ENCODE results near the gene MX2.
"Not testable (repeated sequence)": the region's sequence is repeated elsewhere in the genome, so short reads cannot be mapped to it uniquely, and the experiment has no call there.

The MX2 gene, protein sequence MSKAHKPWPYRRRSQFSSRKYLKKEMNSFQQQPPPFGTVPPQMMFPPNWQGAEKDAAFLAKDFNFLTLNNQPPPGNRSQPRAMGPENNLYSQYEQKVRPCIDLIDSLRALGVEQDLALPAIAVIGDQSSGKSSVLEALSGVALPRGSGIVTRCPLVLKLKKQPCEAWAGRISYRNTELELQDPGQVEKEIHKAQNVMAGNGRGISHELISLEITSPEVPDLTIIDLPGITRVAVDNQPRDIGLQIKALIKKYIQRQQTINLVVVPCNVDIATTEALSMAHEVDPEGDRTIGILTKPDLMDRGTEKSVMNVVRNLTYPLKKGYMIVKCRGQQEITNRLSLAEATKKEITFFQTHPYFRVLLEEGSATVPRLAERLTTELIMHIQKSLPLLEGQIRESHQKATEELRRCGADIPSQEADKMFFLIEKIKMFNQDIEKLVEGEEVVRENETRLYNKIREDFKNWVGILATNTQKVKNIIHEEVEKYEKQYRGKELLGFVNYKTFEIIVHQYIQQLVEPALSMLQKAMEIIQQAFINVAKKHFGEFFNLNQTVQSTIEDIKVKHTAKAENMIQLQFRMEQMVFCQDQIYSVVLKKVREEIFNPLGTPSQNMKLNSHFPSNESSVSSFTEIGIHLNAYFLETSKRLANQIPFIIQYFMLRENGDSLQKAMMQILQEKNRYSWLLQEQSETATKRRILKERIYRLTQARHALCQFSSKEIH

DNA sequence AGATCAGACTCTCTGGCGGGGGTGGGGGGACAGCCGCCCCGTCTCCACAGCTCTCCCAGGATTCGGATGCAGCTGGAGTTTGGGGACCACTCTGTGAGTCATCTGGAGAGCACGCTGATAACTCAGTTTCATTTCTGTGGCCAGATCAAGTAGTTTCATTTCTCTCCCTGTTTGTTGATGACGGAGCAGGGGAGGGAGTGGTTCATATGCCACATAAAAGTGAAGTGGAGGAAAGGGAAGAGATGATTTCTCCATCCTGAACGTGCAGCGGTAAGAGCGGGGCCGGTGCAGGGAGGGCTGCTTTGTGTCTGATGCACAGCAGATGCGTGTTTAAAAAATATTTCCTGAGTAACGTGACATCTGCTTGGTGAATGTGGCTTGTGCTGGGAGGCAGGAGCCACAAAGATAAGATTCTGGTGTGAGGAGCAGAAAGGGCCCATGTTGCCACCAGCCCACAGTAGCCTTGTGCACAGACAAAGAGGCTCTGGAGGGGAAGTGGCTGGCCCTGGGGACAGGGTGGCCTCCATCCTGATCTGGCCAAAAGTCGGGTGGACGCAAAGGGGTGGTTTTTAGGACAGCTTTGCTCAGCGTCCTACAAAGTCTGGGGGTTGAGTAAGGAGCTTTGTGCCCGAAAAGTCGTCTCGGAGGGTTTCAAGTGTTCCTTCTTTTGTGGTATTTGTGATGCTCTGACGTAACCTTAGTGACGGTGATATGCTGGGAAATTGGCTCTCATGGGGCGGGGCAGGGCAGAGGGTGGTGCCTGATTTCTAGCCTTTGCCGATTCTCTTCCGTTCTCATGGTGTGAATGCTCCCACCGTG lies at the start of gene MX2:
TSS of gene MX2 (plus strand) at position 242 of the 819 bp plus-strand sequence. CDS start 14,880 bp downstream, outside the sequence.
- no peak for DNase-seq

DNA sequence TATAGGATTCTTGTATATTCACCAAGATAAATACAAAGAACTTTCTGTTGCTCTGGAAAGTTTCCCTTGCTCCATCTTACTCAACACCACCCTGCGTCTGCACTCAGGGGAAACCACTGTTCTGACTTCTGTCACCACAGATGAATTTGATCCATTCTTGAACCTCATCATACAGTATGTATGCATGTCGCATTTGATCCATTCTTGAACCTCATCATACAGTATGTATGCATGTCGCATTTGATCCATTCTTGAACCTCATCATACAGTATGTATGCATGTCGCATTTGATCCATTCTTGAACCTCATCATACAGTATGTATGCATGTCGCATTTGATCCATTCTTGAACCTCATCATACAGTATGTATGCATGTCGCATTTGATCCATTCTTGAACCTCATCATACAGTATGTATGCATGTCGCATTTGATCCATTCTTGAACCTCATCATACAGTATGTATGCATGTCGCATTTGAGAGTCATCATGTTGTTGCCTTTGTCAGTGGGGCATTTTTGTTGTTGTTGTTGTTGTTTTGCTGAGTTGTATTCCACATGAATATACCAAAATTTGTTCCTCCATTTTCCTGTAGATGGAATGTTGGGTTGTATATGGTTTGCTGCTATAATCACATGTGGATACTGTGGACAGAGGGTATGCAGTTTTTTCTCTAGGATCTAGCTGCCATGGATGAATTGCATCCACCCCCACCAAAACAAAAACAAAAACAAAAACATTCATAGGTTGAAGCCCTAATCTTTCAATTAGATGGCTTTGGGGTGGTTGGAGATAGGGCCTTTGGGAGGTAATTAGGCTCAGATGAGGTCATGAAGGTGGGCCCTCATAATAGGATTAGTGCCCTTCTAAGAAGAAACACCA lies 48.3 kb upstream of the MX2 start:
- DNase-seq: not testable (repeated sequence)

DNA sequence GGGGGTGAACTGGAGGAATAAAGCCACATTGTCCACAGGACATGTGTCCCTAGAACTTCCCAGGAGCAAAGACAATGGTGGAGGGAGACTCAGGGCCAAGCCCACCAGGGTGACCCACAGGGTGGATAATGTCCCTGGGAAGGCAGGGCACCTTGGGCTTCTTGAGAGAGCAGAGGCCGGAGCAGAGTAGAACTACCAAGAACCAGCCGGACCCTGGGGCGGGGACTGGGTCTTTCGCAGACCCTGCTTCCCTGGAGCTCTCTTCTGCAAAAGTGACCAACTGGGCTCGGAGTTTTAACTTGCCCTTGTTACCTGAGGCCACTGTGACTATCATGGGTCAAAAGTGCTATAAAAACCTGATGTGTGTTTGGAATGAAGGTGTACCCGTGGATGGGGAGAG lies 46.1 kb upstream of the MX2 start:
- DNase-seq: no peak

DNA sequence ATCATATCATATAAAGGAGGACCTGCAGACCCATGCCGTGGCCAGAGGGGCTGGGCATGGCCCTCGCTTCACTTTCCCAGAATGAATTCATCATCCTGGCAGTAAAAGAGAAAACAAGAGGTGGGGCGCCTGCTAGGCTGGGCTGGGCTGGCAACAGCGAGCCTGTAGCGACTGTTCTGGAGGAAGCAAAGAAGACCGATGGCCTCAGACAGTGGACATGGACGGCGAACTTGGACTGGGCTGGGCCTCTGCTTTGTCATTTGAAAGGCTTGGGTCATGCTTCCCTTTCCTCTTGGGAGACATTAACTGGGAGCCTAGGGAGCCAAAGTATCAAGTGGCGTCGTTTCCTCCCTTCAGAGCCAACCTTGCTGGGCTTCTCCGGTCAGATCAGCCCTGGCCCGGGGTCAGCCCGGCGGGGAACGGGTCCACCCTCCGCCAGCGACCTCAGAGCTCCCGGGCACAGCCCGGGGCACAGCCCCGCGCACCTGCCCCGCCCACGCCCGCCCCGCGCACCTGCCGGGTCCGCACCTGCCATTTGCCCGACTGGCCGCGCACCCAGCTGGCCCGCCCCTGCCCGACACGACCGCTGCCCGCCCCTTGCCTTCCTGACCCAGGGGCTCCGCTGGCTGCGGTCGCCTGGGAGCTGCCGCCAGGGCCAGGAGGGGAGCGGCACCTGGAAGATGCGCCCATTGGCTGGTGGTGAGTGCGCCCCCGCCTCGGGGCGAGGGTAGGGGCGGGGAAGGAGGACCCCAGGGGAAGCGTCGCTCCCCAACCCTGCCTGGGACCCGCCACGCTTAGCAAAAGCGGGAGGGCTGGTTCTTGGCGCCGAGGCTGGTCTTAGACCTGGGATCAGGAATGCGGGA lies 45.4 kb upstream of the MX2 start, which contains the start of gene FAM3B:
TSS of gene FAM3B (plus strand) at position 602 of the 863 bp plus-strand sequence. CDS start at position 681, 79 bp downstream.
- DNase-seq: no peak

DNA sequence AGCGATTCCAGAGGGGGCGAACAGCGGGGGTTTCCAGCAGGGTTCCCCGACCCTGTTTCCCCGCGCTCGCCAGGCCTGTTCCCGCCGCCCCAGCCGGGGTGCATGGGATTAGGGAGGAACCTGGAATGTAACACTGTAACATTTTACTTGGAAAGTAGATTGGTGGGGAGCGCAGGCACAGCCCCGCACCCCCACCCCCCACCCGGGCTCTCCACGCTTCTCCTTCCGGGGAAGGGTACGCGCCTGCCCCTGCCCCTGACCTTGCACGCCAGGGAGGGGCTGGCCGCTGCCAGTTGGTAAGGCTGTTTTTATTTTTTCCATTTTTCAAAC lies 44.8 kb upstream of the MX2 start:
- DNase-seq: no peak

DNA sequence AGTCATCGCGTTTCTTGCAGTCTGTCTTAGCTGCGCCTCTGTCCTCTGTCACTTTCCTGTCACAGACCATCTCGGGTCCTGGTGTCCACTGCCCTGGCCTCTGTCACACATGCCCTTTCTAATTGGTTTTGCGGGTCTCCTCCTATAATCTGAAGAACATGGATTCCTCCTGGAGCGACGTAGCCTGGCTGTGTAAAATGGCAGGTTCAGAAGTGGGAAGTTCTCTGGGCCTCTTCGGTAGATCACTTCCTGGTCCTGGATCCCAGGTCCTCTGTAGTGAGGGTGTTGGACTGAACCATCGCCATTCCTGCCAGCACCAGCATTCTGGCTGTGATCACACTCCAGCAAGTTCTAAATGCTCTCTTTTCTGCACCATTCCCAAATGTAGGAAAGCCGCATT lies 44.4 kb upstream of the MX2 start:
- no peak for DNase-seq

DNA sequence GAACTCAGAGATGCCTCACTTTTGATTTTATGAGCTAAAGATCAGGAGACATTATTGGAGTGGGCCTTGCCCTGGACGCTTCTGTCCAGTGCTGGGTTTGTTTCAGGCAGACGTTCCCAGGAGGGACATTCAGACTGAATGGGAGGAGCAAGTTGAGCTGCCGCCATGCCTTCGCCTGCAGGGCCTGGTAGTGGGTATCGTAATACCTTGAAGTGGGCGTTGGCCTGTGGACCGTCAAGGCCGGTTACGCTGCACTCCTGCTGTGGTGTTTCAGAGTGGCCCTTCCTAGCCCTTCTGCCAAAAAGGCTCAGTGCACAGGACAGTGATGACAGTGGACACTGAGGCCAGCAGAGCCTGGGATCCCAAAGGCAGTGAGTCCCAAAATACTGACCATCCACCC lies 43.6 kb upstream of the MX2 start:
- DNase-seq: no peak

DNA sequence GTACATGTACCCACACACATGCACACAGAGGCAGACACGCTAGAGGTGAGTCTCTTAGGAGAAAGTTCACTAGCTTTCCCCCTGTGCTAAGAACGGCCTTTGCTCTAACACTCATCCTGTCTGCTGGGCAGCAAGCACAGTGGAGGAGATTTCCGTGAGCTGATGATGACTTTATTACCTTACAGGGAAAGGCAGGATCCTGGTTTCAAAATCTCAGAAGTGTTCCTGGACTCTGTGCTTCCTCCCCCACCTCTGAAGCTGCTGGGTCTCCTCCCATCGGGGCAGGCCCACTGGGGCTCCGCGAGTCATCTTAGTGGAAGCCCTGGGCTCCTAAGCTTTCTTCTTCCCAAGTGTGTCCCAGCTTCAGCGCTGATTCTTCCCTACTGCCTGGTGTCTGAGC lies 42.6 kb upstream of the MX2 start:
- DNase-seq: no peak

DNA sequence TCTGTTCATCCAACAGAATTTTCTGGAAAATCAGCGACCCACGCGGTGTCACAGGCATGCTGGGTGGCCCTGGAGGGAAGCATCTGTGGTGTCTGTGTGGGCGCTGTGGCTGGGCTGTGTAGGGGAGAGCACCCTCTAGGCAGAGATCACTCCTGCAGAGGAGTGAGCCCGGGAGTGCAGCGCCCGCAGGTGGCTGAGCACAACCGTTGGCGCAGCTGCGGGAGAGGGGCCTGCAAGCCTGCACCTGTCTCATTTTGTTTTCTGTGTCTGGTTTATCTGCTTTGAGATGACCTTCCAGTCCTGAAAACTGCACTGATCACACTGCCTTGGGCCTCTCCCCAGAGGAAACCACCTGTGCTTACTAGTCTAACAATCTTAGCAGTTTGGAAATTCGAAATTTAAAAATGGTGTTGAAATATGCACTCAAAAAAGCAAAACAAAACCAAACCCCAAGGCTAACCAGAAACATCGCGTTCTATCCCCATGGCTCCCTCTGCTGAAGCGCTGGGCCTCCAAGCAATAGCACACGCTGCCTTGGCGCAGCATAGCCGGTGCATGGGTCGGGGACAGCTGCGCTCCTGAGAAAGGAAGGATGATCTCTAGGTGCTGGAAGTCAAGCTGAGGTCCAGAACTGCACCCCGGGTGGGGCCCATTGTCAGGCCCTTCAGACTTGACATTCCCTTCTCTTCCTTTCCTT lies 40.5 kb upstream of the MX2 start:
- DNase-seq: no peak

DNA sequence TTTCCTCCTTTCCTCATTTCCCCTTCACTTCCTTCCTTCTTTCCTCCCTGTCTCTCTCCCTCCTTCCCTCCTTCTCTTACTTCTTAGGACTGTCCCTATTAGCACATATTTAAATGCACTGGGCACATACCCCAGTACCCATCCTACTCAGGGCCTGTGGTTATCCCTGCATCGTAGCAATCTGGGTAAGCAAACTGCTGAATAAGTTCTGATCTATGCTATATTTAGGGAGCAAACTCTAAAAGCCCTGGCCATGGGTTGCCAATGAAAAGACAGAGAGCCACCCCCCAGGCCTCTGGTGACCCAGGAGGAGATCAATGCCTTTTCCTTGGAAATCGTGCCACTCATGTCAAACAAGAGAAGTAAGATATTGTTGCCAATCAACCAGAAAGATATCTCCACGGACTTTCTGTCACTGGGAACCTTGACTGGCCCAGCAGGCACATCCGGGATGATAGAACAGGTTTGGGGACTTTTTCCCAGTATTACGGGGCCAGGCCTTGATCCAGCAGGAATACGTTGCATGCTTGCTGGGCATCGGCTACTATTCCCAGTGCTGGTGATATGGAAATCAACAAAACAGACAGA lies 39.8 kb upstream of the MX2 start:
- DNase-seq: no peak

DNA sequence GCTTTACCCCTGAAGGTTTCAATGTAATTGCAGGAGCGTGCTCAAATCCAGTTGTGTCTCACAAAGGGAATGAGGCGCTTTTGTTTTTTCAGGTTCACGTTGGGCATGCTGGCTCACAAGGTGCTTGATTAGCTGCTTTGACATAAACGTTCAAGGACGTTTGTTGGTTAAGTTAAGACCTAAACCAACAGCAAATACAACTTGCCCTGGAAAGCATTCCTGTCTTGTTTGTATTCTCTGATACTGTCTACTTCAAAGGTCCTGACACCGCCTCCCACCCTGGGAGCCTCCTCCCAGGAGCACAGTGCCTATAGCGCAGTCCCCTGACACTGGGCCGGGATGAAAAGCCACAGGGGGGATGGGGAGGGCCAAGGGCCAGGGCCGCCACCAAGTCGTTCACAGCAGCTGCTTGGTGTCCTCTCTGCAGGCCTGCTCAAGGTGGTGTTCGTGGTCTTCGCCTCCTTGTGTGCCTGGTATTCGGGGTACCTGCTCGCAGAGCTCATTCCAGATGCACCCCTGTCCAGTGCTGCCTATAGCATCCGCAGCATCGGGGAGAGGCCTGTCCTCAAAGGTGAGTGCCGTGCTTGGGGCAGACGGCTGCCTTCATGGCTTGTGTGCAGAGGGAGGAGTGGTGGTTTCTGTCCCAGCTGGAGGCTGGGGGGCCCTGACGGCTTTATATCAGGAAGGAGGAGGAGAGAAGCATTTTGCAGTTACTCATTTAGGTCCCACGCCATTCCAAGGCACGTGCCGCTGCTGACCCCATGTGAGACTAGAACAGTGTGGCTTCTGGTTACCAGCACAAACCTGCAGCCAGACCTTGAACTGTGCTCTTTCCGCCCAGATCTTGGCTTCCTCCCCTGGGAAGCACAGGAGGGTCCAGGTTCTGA lies 39.1 kb upstream of the MX2 start:
- no peak for DNase-seq

DNA sequence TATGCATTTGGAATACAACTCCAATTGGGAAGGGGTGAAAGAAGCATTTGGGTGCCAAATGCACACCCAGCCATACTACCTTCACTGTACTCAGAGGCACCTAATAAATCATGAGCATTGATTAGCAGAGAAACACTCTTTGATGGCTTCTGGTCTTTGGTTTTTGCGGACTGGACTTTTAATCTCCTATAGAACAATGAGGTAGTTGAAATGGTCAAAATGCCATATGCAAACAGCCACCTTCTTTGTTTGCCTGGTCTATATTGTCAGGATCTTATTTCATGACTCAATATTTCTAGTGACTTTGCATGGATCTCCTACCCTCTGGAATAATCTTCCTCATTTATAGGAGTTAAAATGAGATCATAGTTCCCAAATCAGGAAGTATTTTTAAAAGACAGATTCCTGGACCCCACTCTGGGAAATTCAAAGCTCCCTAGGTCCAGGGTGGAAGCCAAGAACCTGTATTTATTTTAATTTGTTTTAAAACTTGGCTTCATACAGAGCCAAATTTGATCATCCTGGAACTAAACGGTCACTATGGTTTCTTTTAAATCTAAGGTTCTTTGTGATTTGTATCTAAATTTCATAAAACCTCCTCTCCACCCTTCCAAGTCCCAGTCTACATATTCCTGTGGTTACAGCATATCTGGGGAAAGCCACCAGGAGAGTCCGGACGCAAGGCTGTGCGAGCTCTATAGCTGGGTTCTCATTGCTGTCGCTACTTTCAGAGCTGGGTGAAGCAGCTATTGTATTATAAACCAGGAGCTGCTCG lies 36.5 kb upstream of the MX2 start:
- DNase-seq: no peak

DNA sequence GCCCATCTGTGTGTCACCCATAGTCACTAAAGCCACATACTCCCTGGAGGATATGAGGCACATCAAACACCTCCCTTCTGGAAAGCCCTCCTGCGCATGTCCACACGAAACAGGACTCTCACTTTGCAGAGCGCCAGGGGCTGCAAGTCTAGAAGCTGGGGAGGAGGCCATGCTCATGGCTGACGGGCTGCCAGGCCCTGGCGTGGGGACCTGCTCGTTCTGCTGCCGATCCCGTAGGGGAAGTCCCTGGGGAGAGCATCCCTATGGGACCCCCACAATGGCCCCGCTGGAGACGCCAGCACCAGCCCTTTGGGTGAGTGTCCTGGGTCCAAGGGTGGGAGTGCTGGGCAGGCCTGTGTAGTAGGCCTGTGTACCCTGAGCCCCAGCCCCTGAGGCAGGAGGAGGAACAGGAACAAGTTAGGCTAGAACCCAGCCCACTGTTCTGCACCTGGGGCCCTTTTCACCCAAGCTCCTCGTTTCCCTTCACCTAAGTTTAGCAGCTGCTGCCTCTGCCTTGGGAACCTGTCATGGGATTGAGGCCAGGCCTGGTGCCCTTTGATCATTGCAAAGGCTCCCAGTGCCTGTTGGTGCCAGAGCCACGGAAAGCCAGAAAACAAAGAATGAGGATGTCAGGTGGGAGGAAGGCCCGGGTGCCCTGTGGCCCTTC lies 35.3 kb upstream of the MX2 start:
- no peak for DNase-seq

DNA sequence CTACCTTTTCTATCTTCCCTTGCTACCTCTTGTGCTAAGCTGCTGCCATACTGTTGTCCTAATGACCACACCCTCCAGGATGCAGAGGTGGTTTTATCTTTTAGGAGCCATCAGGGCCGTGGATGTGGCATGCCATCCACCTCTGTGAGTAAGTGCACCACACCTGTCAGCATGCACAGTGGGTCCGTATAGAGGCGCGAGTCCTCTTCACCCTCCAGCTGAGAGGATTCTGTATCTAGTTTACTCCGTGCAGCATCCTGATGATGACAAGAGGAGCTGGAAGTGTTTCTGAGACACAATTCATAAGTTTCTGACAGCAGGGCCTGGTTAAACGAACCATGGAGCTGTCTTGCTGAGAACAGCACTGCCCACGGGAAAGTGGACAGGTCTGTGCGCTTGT lies 34.1 kb upstream of the MX2 start:
- DNase-seq: no peak

DNA sequence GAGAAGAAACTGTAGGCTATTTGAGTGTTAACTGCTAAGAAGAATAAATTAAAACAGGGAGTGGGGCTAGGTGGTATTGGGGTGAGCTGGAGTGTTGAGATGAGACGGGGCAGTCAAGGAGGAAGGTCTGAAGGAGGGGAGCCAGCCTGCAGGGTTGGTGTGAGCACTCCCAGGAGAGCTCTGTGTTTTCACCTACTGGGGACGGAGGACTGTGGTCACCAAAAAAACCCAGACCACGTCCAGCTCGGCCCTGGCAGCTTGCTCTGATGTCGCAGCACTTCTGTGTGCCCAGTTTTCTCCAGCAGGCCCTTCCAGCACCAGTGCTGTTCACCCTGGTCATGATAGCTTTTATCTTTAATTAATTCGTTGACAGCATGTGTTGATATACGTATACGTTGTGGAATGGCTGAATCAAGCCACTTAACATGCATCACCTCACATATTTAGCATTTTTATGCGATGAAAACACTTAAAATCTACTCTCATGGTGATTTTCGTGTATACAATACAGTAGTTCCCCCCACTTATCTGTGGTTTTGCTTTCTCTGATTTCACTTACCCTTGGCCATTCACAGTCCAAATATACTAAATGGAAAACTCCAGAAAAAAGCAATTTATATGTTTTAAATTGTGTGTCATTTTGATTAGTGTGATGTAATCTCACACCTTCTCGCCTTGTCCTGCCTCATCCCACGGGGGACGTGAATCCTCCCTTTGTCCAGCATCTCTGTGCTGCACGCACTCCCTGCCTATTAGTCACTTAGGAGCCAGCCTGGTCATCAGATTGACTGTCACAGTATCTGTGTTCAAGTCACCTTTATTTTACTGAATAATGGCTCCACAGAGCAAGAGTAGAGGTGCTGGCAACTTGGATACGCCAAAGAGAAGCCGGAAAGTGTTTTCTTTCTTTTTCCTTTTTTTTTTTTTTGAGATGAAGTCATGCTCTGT lies 32.9 kb upstream of the MX2 start:
- DNase-seq: no peak

DNA sequence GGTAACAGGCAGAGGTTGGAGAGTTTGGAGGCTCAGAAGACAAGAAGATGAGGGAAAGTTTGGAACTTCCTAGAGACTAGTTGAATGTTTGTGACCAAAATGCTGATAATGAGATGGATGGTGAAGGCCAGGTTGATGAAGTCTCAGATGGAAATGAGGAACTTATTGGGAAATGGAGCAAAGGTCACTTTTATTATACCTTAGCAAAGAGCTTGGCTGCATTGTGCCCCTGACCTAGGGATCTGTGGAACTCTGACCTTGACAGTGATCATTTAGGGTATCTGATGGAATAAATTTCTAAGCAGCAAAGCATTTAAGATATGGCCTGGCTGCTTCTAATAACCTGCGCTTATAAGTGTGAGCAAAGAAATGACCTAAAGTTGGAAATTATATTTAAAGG lies 28.1 kb upstream of the MX2 start:
- DNase-seq: no peak

DNA sequence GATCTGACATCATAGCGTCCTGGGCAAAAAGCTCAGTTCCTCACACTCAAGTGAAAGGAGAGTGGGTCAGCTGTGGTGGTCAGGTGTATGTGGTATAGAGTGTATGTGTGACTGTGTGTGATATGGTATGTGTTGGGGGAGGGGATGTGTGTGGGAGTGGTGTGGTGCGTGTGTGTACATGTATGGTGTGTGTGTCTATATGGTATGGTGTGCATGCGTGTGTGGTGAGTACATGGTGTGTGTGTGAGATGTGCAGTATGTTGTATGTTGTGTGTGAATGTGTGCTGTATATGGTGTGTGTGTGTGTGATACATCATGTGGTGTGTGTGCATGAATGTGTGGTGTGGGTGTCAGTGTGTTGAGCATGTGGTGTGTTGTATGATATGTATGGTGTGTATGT lies 24.3 kb upstream of the MX2 start:
- DNase-seq: no peak

All from NK-92 treated with Interleukin-12 subunit alpha and Interleukin-12 subunit beta, amount 100 ng/mL, for 24 hours (cell line).